ENCODE data around the gene ADGRL1.
"Not testable (repeated sequence)": the region's sequence is repeated elsewhere in the genome, so short reads cannot be mapped to it uniquely, and the experiment has no call there.

The ADGRL1 gene

GRCh38 chr19:14186684-14187083 is 19.3 kb downstream of the ADGRL1 start:
- not testable (repeated sequence) for DNase-seq

- not testable (repeated sequence) for DNase-seq
Observed at GRCh38 chr19:14185691-14186090, 20.3 kb downstream of the ADGRL1 start.

GRCh38 chr19:14185158-14185557 is 20.8 kb downstream of the ADGRL1 start:
- no peak for DNase-seq

GRCh38 chr19:14183741-14184350 is 22.1 kb downstream of the ADGRL1 start:
- DNase-seq: no peak

DNA sequence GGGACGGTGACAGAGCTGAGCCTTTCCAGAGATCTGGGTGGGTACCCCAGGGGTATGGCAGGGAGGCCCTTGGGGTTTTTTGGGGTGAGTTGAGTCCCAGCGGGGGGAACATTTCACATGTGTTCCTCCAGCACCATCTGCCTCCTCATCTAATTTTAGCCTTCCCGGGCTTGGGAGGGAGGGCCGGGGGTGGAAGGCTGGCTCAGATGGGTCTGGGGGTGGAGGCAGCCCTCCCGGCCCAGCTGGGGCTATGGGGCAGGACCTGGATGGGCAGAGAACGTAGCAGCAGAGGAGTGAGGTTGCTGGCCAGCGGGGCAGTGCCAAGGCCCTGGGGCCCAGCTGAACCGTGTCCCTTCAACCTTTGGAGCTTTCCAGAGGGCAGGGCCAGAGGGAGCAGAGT is 23.5 kb downstream of the ADGRL1 start:
- peak; percentile 7 for DNase-seq

DNA sequence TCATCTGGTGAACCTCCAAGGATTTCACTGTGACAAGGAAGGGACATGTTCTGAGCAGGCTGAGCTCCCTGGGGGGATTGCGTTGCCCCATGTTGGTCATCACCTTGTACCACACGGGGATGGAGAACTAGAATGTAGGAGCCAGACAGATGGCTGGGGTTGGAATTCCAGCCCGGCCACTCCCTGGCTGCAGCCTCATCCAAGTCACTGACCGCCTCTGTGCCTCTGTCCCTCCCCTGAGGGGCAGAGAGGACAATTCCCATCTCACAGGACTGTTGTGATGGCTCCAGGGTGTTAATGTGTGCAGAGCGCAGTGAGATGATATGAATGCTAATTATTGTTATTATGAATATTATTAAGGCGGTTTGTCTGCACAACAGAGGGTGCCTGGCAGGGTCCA is 24.1 kb downstream of the ADGRL1 start:
- DNase-seq: no peak

GRCh38 chr19:14181199-14181598 is 24.8 kb downstream of the ADGRL1 start:
- DNase-seq: not testable (repeated sequence)

DNA sequence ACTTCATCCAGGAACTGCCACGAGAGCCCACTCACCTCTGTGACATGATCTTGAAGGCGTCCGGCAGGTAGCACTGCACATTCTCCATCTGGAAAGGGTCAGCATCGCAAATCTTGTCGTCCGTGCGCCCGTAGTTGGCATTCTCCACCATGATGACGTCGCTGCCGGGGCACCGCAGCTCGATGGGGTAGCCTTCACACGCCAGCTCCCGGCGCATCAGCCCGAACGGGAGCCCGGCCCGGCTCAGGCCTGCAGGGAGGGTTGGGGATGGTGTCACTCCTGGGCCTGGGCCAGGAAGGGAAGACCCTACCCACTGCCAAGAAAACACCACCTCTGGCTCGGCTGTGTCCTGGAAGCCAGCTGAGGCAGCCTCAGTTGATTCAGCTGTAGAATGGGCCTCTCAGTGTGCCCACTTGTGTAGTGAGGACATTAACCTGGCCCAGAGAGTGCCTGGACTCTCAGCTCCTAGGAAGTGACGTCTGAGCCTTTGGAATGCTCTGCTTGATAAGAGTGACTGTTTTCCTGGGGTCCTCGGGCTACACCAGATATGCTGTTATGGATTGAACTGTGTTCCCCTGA is 28.4 kb downstream of the ADGRL1 start:
- DNase-seq: no peak

DNA sequence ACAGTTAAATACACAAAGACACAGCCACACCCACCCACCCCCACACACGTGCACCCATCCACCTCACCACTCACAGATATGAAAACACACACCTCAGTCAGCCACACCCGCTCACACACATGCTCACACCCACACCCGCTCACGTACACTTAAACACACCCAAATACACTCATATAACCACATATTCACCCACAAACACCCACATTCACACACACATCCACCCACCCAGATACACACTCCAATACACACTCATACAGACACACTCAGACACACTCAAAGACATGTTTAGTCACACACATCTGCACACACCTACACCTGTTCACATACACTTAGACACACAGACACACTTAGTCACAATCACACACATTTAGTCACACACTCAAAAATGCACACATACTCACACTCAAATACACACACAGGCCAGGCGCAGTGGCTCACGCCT is 30.6 kb downstream of the ADGRL1 start:
- no peak for DNase-seq

DNA sequence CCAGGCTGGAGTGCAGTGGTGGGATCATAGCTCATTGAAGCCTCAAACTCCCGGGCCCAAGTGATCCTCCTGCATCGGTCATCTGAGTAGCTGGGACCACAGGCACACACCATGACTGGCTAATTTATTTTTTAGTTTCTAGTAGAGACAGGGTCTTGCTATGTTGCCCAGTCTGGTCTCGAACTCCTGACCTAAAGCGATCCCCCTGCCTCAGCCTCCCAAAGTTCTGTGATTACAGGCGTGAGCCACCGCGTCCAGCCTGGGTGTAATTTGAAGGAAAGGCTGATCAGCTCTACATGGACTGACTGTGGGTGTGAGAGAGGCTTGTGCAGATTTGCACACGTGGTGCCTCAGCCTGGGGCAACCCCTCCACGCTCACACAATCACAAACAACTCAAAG is 31.1 kb downstream of the ADGRL1 start:
- DNase-seq: no peak

DNA sequence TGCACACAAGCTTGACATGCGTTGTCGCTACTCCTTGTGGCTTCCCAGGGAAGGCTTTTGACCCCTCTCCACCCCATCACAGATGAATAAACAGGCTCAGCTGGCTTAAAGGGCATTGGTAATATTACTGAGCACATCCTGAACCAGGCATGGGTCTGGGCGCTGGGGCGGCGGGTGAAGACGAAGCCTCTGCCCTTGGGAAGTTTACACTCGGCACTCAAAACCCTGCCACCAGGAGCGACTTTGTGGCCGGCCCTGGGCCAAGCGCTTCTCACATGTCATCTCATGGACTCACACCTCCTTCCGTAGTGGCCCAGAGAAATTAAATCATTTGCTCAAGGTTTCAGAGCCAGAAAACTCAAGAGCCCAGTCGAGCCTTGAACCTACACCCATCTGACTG is 37.0 kb downstream of the ADGRL1 start:
- no peak for DNase-seq

GRCh38 chr19:14168259-14168972 is 37.6 kb downstream of the ADGRL1 start:
- DNase-seq: no peak

DNA sequence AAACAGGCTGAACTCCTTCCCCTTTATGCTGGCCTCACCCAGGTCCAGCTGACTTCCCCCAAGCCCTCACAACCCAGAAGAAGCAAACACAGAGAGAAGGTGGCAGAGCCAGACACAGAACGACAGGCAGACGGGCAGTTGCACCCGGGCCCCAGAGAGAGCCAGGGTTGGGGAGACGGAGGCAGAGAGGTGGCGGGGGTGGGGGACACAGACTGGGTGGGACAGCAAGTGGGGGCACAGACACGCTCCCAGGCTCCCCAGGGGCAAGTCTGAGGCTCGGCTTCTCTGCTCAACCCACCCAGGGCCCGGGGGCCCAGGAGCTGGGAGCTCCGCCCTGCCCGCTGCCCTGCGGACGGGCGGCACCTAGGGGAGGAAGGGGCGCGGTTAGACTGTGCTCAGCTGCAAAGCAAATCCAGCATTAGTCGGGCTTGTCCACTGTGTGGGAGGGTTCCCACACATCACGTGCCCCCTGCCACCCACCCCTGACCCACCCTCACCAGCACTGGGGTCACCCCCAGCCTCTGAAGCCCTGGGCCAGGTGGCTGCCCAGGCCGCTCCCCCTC is 38.3 kb downstream of the ADGRL1 start:
- no peak for DNase-seq

DNA sequence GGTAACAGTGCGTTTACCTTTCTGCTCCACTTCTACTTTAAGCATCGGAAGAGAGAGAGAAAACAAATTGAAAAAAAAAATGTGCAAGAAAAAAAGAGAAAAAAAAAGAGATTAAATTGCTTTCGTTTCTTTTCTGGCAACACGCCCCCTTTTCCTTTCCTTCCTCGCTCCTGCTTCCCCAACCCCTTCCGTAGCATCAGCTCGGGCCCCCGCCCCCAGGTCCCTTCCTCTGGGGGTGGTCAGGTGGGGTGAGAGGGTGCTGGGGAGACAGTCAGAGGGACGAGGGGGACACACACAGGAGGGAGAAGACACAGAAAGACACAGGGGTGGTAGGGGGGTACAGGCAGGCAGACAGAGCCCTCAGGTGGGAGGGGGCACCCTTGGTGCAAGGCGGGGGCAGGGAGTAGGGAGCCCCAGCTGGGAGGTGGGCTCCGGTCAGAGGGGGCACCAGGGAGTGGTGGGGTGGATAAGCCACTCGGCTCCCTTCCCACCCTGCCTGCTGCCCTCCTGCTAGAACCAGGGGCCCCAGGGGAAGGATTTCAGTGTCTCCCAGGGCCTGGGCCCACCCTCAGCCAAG is 38.9 kb downstream of the ADGRL1 start:
- no peak for DNase-seq

- no peak for DNase-seq
Observed at GRCh38 chr19:14165990-14166830, 39.8 kb downstream of the ADGRL1 start.

DNA sequence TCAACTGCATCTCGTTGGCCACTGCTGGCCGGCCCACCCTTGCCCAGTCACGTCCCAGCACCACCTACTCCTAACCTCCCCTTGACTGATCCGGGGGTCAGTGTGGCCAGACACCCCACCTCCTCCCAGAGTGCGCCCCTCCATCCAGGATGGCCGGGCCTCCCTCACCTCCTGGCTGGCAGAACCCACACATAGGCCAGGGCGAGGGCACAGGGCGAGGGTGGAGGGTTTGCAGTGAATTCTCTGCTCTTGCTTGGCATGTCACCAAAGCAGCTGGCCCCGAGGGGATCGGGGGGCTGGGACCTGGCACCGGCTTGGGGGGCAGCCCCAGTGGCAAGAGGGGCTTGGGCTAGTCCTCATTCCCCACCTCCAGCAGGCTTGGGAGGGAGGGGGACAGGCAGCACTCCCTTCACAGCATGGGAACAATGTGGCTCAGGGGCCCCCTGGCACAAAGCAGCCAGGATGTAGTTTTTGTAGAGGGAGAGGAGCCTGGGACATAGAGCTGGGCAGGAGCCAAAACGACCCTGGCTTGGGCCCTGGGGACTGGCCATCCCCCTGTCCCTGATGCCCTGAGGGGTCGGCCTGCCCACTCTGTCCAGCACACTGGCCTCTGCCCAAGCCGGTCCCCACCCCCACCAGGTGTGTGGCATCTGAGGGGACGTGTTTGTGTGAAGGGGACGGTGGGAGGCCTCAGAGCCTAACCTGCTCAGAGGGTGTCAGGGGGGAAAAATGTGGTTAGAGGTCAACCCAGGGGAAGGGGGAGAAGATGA is 41.1 kb downstream of the ADGRL1 start:
- no peak for DNase-seq

- no peak for DNase-seq
Observed at GRCh38 chr19:14164082-14164481, 41.9 kb downstream of the ADGRL1 start.

GRCh38 chr19:14162871-14163297 is 43.1 kb downstream of the ADGRL1 start:
- DNase-seq: no peak

DNA sequence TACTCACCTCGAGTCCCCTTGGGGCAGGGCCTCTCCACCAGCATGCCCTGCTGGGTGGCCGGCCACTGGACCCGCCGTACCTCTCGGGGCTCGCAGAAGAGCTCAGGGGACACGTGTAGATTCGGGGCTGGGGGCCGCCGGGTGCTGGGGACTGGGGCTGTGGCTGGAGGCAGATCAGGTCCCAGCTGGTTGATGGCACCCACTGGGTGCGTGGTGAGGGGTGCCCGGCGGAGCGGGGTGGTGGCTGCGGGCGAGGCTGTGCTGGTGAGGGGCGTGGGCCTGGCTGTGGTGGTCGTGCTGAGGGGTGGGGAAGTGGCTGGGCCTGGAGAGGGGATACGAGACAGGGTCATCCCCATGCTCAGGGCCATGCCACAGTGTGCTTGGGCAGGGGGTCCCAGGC is 44.7 kb downstream of the ADGRL1 start:
- no peak for DNase-seq

- DNase-seq: peak; percentile 55
Observed at GRCh38 chr19:14160017-14160703, 45.8 kb downstream of the ADGRL1 start.

DNA sequence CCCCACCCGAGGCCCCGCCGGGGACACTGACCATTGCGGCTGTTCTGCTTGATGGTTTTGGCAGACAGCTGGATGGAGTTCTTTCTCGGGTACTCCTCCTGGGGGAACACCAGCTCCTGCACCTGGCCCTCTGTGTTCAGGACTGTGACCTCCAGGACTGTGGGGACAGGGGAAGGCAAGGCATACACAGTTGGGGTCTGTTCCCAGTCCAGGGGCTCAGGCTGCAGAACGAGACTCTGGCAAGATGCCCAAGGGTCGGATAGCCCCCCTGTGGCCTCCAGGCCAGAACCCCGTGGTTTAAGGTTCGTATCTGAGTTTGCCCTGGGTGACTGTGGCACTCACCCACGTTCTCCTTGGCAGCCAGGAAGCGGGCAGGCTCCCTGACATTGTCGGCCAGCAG is 46.9 kb downstream of the ADGRL1 start:
- DNase-seq: no peak

All from DMS 273 treated with DMSO at 0.1 percent for 48 hours (cell line).